Gastroesophageal sphincter (tissue), 4 donors: Measurements from ENCODE around the gene SMAD1. TPM values are rescaled to one million over a fixed set of nuclear protein-coding genes. Genes with fewer than 3 reads are reported as not detected.
A peak's percentile ranks its signal among the peaks of the same experiment; 100 is the strongest.

Experiments used
- ATAC-seq: fragments of 150-250 bp; one replicate; pipeline ENCODE4 v1.9.1; 2016; ENCODE audit warnings: mild to moderate bottlenecking, moderate library complexity
- H3K27ac ChIP-seq, 4 donors: fragments of 200-600 bp; sonication (generic) in 3 of 4; 1 replicate in 3 of 4; 2 replicates in 1 of 4; pipeline ENCODE4 v1.5.1; 2016 to 2019
- H3K27me3 ChIP-seq: fragments of 200-600 bp; sonication (generic); one replicate; pipeline ENCODE4 v1.5.1; 2019
- H3K36me3 ChIP-seq, 2 donors: fragments of 200-600 bp; sonication (generic); one replicate each; pipeline ENCODE4 v1.5.1; 2019; ENCODE audit warnings: control low read depth in 1 of 2
- H3K4me1 ChIP-seq, 3 donors: fragments of 200-600 bp; sonication (generic); 1 replicate in 2 of 3; 2 replicates in 1 of 3; pipeline ENCODE4 v1.5.1; 2016 to 2019; ENCODE audit warnings: control low read depth in 2 of 3
- H3K4me3 ChIP-seq, 2 donors: fragments of 200-600 bp; sonication (generic); one replicate each; pipeline ENCODE4 v1.5.1; 2019; ENCODE audit warnings: mild to moderate bottlenecking in 1 of 2, moderate library complexity in 1 of 2
- H3K9me3 ChIP-seq, 3 donors: fragments of 200-600 bp; sonication (generic); one replicate each; pipeline ENCODE4 v1.5.1; 2017 to 2019; ENCODE audit warnings: control low read depth in 2 of 3
- CTCF ChIP-seq, 4 experiments: fragments of 200-600 bp in 2 of 4; fragments of 450-650 bp in 2 of 4; sonication (generic) in 1 of 4; IDR thresholded peaks; one replicate each; pipeline ENCODE4 v1.5.1; 2017 to 2019; ENCODE audit warnings: antibody characterized with exemption in 4 of 4, mild to moderate bottlenecking in 2 of 4, moderate library complexity in 2 of 4
- EP300 ChIP-seq: sonication (generic); formaldehyde crosslinking; IDR thresholded peaks from one replicate; pipeline ENCODE4 v1.6.1; 2017; ENCODE audit warnings: antibody characterized with exemption, mild to moderate bottlenecking
- POLR2A ChIP-seq, 2 donors: fragments of 450-650 bp; IDR thresholded peaks; one replicate each; pipeline ENCODE4 v1.6.1; 2017; ENCODE audit warnings: antibody characterized with exemption in 2 of 2, mild to moderate bottlenecking in 2 of 2, moderate library complexity in 1 of 2
- POLR2AphosphoS5 ChIP-seq: sonication (generic); formaldehyde crosslinking; IDR thresholded peaks from one replicate; pipeline ENCODE4 v1.6.1; 2017; ENCODE audit warnings: antibody characterized with exemption
- WGBS, 2 donors: methylation state at CpG; one replicate each; pipeline ENCODE4 v1.1.5; 2018; ENCODE audit warnings: low coverage in 1 of 2; 5-methylcytosine and 5-hydroxymethylcytosine counted together
- total RNA-seq, 4 donors: library from RNA; depleted of rRNA; stranded (reverse); fragments of >200 nt; gene quantifications; one replicate each; pipeline ENCODE4 v1.1.0, GENCODE V29; 2016

Gene SMAD1
- total RNA-seq, 4 donors from 2014 or later: 26.3 to 37.8 (median 29.2) TPM

GRCh38 chr4:145541346-145541745 lies 59.7 kb downstream of the SMAD1 start:
- Histone ChIP-seq H3K9me3 (no peaks in the 10 kb centered on the region), H3K4me1 (peaks cover 2 to 62% (median 7%) of the 10 kb centered on the region in 3 donors), H3K27me3 (no peaks in the 10 kb centered on the region), H3K4me3 (no peak overlapping the region), H3K36me3 (peaks cover 0 to 26% of the 10 kb centered on the region in 2 donors), H3K27ac (peak overlapping the region in 2 of 4 donors; percentile 6 to 8)
- TF ChIP-seq CTCF (IDR thresholded peaks at IDR 0.05) (no peak), POLR2A (IDR thresholded peaks at IDR 0.05) (no peak), POLR2AphosphoS5 (no peak), EP300 (no peak)
- WGBS, 2 donors: 53 to 58% methylated on average over 4 of the region's 4 CpGs
- ATAC-seq: no peak

GRCh38 chr4:145545031-145545430 lies 63.4 kb downstream of the SMAD1 start:
- Histone ChIP-seq H3K27me3 (no peaks in the 10 kb centered on the region), H3K36me3 (peaks cover 0 to 45% of the 10 kb centered on the region in 2 donors), H3K27ac (peak overlapping the region in 3 of 4 donors; percentile 3 to 28 (median 6)), H3K9me3 (no peaks in the 10 kb centered on the region), H3K4me1 (peaks cover 2 to 47% (median 3%) of the 10 kb centered on the region in 3 donors), H3K4me3 (no peak overlapping the region)
- no peak for ATAC-seq
- WGBS, 2 donors: 53% methylated on average over 1 of the region's 1 CpG; no CpG with 5 or more reads in 1 of the 2 donors
- TF ChIP-seq CTCF (IDR thresholded peaks at IDR 0.05) (no peak), EP300 (no peak), POLR2A (IDR thresholded peaks at IDR 0.05) (no peak), POLR2AphosphoS5 (no peak)

- H3K9me3 ChIP-seq: no peaks in the 10 kb centered on the region
- H3K27ac ChIP-seq: peak overlapping the region in 3 of 4 donors; percentile 3 to 25 (median 6)
- H3K4me1 ChIP-seq: peaks cover 2 to 40% (median 3%) of the 10 kb centered on the region in 3 donors
- H3K27me3 ChIP-seq: no peaks in the 10 kb centered on the region
- TF ChIP-seq POLR2A (IDR thresholded peaks at IDR 0.05): no peak
- peak; percentile 88 for TF ChIP-seq POLR2AphosphoS5
- no peak overlapping the region for H3K4me3 ChIP-seq
- ATAC-seq: peak; percentile 65
- peaks cover 0 to 43% of the 10 kb centered on the region in 2 donors for H3K36me3 ChIP-seq
Observed at GRCh38 chr4:145545538-145546174, 64.0 kb downstream of the SMAD1 start.

GRCh38 chr4:145546175-145546915 lies 64.7 kb downstream of the SMAD1 start:
- Histone ChIP-seq H3K4me1 (peaks cover 2 to 39% (median 3%) of the 10 kb centered on the region in 3 donors), H3K27me3 (no peaks in the 10 kb centered on the region), H3K4me3 (no peak overlapping the region), H3K9me3 (no peaks in the 10 kb centered on the region), H3K27ac (peak overlapping the region in 2 of 4 donors; percentile 6 to 25), H3K36me3 (peaks cover 0 to 40% of the 10 kb centered on the region in 2 donors)
- ATAC-seq: no peak
- TF ChIP-seq EP300: no peak
- no peak for TF ChIP-seq POLR2AphosphoS5
- no peak for TF ChIP-seq POLR2A (IDR thresholded peaks at IDR 0.05)
- TF ChIP-seq CTCF (IDR thresholded peaks at IDR 0.05): no peak
- 48 to 64% methylated on average over 6 to 7 of the region's 7 CpGs for WGBS, 2 donors

GRCh38 chr4:145551660-145552059 lies 70.0 kb downstream of the SMAD1 start:
- no peak overlapping the region for H3K27ac ChIP-seq
- peaks cover 0 to 18% (median 0%) of the 10 kb centered on the region in 3 donors for H3K4me1 ChIP-seq
- WGBS, 2 donors: 9 to 10% methylated on average over 3 of the region's 3 CpGs
- peaks cover 0 to 46% of the 10 kb centered on the region in 2 donors for H3K36me3 ChIP-seq
- no peaks in the 10 kb centered on the region for H3K9me3 ChIP-seq
- no peak for TF ChIP-seq EP300
- TF ChIP-seq POLR2AphosphoS5: no peak
- no peak for TF ChIP-seq CTCF (IDR thresholded peaks at IDR 0.05)
- no peak for TF ChIP-seq POLR2A (IDR thresholded peaks at IDR 0.05)
- ATAC-seq: no peak
- H3K4me3 ChIP-seq: no peak overlapping the region
- H3K27me3 ChIP-seq: no peaks in the 10 kb centered on the region
